Measurements from ENCODE around the gene OTUD3.
A peak's percentile ranks its signal among the peaks of the same experiment; 100 is the strongest.

OTUD3 gene

DNA sequence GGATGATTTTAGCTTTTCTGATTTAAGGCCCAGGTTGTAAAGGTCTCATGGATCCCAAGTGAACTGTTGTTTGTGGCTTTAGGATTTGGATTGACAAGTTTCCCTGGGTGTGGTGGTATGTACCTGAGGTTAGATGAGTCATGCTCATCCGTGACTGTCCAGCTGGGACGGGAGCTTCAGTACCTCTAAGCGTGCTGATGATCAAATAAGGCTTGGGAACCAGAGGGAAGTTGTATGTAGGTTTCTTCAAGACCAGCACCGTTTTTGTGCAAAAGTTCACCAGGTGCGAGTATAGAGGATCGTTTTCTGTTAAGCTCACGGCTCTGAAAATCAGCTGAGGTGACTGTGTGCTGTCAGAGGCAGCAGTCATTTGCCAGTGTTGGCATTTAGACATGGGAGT lies 21.4 kb downstream of the OTUD3 start:
- TF ChIP-seq, protein P1, sequence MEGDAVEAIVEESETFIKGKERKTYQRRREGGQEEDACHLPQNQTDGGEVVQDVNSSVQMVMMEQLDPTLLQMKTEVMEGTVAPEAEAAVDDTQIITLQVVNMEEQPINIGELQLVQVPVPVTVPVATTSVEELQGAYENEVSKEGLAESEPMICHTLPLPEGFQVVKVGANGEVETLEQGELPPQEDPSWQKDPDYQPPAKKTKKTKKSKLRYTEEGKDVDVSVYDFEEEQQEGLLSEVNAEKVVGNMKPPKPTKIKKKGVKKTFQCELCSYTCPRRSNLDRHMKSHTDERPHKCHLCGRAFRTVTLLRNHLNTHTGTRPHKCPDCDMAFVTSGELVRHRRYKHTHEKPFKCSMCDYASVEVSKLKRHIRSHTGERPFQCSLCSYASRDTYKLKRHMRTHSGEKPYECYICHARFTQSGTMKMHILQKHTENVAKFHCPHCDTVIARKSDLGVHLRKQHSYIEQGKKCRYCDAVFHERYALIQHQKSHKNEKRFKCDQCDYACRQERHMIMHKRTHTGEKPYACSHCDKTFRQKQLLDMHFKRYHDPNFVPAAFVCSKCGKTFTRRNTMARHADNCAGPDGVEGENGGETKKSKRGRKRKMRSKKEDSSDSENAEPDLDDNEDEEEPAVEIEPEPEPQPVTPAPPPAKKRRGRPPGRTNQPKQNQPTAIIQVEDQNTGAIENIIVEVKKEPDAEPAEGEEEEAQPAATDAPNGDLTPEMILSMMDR (IDR thresholded peaks at IDR 0.05; ENCODE audit: control extremely low read depth, extremely low read depth, low read depth, missing control alignments): no peak
- ChIA-PET POLR2A (no interaction called here), CTCF (no interaction called here)
- DNase-seq (ENCODE audit: extremely low spot score): no peak

DNA sequence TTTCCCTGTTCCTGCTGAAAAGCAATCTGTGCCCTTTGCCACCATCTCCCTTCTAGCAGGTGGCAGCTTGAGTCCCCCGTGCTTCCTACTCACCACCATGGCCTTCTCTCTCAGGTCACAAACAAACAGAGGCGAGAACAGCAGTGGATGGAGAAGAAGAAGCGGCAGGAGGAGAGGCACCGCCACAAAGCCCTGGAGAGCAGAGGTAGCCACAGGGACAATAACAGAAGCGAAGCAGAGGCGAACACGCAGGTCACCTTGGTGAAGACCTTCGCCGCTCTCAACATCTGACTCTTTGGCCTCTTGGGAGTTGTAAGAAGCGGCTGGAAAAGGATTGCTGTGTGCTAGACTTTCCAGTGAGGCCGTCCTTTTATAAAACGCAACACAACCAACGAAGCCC lies 25.3 kb downstream of the OTUD3 start:
- ChIA-PET CTCF (interaction anchor here (1.2 to 1.7 kb wide), 6 partner anchors 10 to 288 kb away, joined by 3 to 7 read pairs (median 3); partner anchors contain the start of gene OTUD3), POLR2A (no interaction called here)
- DNase-seq (ENCODE audit: extremely low spot score): no peak
- TF ChIP-seq, protein P1 (IDR thresholded peaks at IDR 0.05; ENCODE audit: control extremely low read depth, extremely low read depth, low read depth, missing control alignments): no peak

DNA sequence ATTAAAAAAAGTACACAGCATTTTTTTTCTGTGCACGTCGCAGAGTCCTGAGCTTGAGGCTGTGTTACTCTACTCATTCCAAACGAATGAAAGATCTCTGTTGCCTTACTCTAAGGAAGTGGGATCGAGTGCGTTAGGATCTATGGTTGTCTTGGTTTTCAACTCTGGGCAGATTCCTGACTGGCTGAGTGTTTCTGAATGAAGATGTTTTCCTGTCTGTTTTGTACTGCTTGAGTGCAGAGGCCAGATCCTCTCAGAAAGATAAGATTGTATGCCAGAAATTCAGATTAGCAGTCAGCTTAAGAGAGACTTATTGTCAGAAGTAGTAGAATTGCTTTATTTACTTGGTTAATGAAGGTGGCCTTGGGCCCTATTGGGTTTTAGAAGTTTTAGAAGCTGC lies 27.2 kb downstream of the OTUD3 start:
- POLR2A ChIA-PET: no interaction called here
- CTCF ChIA-PET: interaction anchor here (0.8 to 4.3 kb wide), 5 partner anchors 8 to 286 kb away, joined by 3 to 21 read pairs (median 4); no protein-coding TSS in a partner anchor
- TF ChIP-seq, protein P1 (IDR thresholded peaks at IDR 0.05; ENCODE audit: control extremely low read depth, extremely low read depth, low read depth, missing control alignments): no peak
- no peak for DNase-seq (ENCODE audit: extremely low spot score)

DNA sequence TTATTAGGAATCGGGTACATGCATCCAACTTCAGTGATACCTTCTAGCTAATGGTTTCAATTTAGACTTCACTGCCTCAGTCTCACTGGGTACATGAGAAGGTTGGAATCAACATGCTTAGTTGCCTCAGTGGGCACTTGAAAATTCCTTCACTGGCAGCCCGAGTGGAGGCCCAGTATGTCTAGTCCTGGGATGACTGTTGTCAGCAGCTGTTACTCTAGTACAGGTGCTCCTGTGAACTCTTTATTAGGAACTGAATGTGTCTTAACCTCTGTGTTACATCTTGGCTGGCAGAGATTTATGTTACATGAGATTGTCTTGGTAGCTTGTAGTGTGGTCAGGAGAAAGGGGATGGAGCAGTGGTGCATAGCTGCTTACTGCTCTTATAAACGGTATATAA lies 27.8 kb downstream of the OTUD3 start:
- DNase-seq (ENCODE audit: extremely low spot score): no peak
- TF ChIP-seq, protein P1 (IDR thresholded peaks at IDR 0.05; ENCODE audit: control extremely low read depth, extremely low read depth, low read depth, missing control alignments): no peak
- POLR2A ChIA-PET: no interaction called here
- CTCF ChIA-PET: interaction anchor here (0.8 to 4.3 kb wide), 6 partner anchors 8 to 286 kb away, joined by 3 to 21 read pairs (median 6); no protein-coding TSS in a partner anchor

DNA sequence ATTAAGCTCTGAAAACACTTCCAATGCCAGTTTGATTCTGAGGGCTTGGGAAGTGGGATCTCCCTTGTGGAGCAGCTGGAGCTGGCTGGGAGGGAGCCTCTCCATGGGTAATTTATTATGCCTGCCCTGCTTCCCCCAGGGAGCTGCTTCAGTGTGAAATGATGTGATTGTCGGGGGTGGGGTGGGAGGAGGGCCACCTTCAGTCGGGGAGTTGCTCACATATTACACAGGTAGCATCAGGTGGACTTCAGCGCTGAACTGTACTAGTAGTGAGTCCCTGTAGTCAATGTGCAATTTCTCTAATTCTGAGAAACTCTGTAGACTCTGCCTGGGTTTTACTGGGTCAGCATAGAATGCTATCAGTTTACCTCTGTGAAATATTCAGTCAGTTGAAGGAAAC lies 28.5 kb downstream of the OTUD3 start:
- TF ChIP-seq, protein P1 (IDR thresholded peaks at IDR 0.05; ENCODE audit: control extremely low read depth, extremely low read depth, low read depth, missing control alignments): no peak
- ChIA-PET CTCF (interaction anchor here (1.4 to 4.3 kb wide), 4 partner anchors 10 to 285 kb away, joined by 4 to 21 read pairs (median 8); no protein-coding TSS in a partner anchor), POLR2A (interaction anchor here (0.8 kb wide), 1 partner anchor 293 kb away, joined by 4 read pairs; no protein-coding TSS in a partner anchor)
- no peak for DNase-seq (ENCODE audit: extremely low spot score)

DNA sequence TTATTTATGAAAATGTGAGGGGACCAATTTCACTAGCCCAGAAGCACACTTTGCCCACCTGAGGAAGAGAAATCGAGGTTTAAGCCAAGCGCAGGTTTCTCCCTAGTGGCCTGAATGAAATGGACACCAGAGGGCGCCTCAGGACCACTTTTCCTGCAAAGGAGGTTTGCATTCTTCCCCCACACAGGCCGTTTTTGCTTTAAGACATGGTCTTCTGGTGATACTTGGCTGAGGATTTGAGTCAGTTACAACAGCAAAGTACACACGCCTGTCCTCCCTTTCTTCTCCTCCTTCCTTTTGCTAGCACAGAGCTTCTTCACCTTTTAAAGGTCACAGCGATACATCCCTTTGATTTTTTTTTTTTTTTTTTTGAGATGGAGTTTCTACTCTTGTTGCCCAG lies 35.9 kb downstream of the OTUD3 start:
- TF ChIP-seq, protein P1 (IDR thresholded peaks at IDR 0.05; ENCODE audit: control extremely low read depth, extremely low read depth, low read depth, missing control alignments): peak; percentile 85
- CTCF ChIA-PET: interaction anchor here (0.7 to 7.9 kb wide), 19 partner anchors 7 to 276 kb away, joined by 3 to 98 read pairs (median 4); partner anchors contain the start of gene OTUD3
- peak; percentile 89 for DNase-seq (ENCODE audit: extremely low spot score)
- POLR2A ChIA-PET: no interaction called here
